Type B pancreatic cell (in vitro differentiated cells): ENCODE results near the gene KCNC2. TPM values are rescaled to one million over a fixed set of nuclear protein-coding genes. Genes with fewer than 3 reads are reported as not detected.

Experiments used
- DNase-seq: peaks from one replicate; pipeline ENCODE4 v3.0.0; 2021; ENCODE audit warnings: mixed read lengths; ENCODE audit not compliant: unreplicated experiment; ENCODE audit errors: extremely low spot score
- H3K27ac Mint-ChIP-seq: 2 replicates; pipeline ENCODE4 v1.8.0; 2021; ENCODE audit warnings: mild to moderate bottlenecking, mixed read lengths
- H3K27me3 Mint-ChIP-seq: 2 replicates; pipeline ENCODE4 v1.8.0; 2021; ENCODE audit warnings: mixed read lengths
- H3K36me3 Mint-ChIP-seq: 2 replicates; pipeline ENCODE4 v1.8.0; 2021; ENCODE audit warnings: mixed read lengths
- H3K4me1 Mint-ChIP-seq: one replicate; pipeline ENCODE4 v1.8.0; 2021; ENCODE audit warnings: mixed read lengths; ENCODE audit not compliant: unreplicated experiment
- H3K4me3 Mint-ChIP-seq: 2 replicates; pipeline ENCODE4 v1.8.0; 2021; ENCODE audit warnings: mild to moderate bottlenecking, mixed read lengths
- H3K9me3 Mint-ChIP-seq: 2 replicates; pipeline ENCODE4 v1.8.0; 2021; ENCODE audit warnings: mixed read lengths
- CTCF ChIP-seq: fragments of 200-600 bp; sonication (generic); conservative IDR thresholded peaks from 2 replicates; pipeline ENCODE4 v1.5.0; 2021; ENCODE audit warnings: antibody characterized with exemption, mild to moderate bottlenecking
- total RNA-seq: library from RNA; stranded (reverse); gene quantifications from 2 replicates; pipeline ENCODE4 v1.2.1, GENCODE V29; 2021; ENCODE audit warnings: low replicate concordance

The KCNC2 gene
- total RNA-seq, 1 donor from 2014 or later: 1.3 TPM

GRCh38 chr12:75087654-75088053, 122.0 kb downstream of the KCNC2 start:
- no peak for DNase-seq
- Mint-ChIP-seq H3K36me3 (no peaks in the 10 kb centered on the region), H3K9me3 (no peaks in the 10 kb centered on the region), H3K4me1 (no peaks in the 10 kb centered on the region), H3K27me3 (no peaks in the 10 kb centered on the region), H3K4me3 (no peak overlapping the region), H3K27ac (no peak overlapping the region)
- peak; percentile 33 for TF ChIP-seq CTCF

GRCh38 chr12:75086091-75087038, 123.3 kb downstream of the KCNC2 start:
- H3K4me1 Mint-ChIP-seq: no peaks in the 10 kb centered on the region
- DNase-seq: no peak
- H3K9me3 Mint-ChIP-seq: no peaks in the 10 kb centered on the region
- no peaks in the 10 kb centered on the region for H3K27me3 Mint-ChIP-seq
- no peaks in the 10 kb centered on the region for H3K36me3 Mint-ChIP-seq
- TF ChIP-seq CTCF: no peak
- H3K4me3 Mint-ChIP-seq: no peak overlapping the region
- H3K27ac Mint-ChIP-seq: no peak overlapping the region

GRCh38 chr12:75081305-75081704, 128.3 kb downstream of the KCNC2 start:
- no peaks in the 10 kb centered on the region for H3K36me3 Mint-ChIP-seq
- TF ChIP-seq CTCF: no peak
- no peak overlapping the region for H3K27ac Mint-ChIP-seq

GRCh38 chr12:75080582-75080981, 129.1 kb downstream of the KCNC2 start:
- Mint-ChIP-seq H3K27ac (no peak overlapping the region), H3K27me3 (no peaks in the 10 kb centered on the region), H3K4me1 (no peaks in the 10 kb centered on the region), H3K9me3 (no peaks in the 10 kb centered on the region), H3K4me3 (no peak overlapping the region), H3K36me3 (no peaks in the 10 kb centered on the region)
- no peak for TF ChIP-seq CTCF
- no peak for DNase-seq

More at GRCh38 chr12:75081305-75081704, 128.3 kb downstream of the KCNC2 start:
- Mint-ChIP-seq H3K9me3 (no peaks in the 10 kb centered on the region), H3K4me3 (no peak overlapping the region), H3K27me3 (no peaks in the 10 kb centered on the region), H3K4me1 (no peaks in the 10 kb centered on the region)
- DNase-seq: no peak

GRCh38 chr12:75065482-75065881, 144.2 kb downstream of the KCNC2 start:
- H3K9me3 Mint-ChIP-seq: peaks cover 4% of the 10 kb centered on the region
- H3K4me1 Mint-ChIP-seq: no peaks in the 10 kb centered on the region
- no peak for DNase-seq
- no peaks in the 10 kb centered on the region for H3K36me3 Mint-ChIP-seq
- no peak overlapping the region for H3K27ac Mint-ChIP-seq
- no peak overlapping the region for H3K4me3 Mint-ChIP-seq
- H3K27me3 Mint-ChIP-seq: no peaks in the 10 kb centered on the region
- no peak for TF ChIP-seq CTCF
